Measurements from ENCODE around the gene LRMDA. TPM values are rescaled to one million over a fixed set of nuclear protein-coding genes. Genes with fewer than 3 reads are reported as not detected.
"Not testable (repeated sequence)": the region's sequence is repeated elsewhere in the genome, so short reads cannot be mapped to it uniquely, and the experiment has no call there.

Gene LRMDA
- total RNA-seq, 1 experiment from 2014 or later, result not detected

- Histone ChIP-seq H3K4me3 (ENCODE audit: insufficient read depth, low read depth, low read length) (no peak overlapping the region), H3K27me3 (ENCODE audit: control insufficient read depth, insufficient read depth, low read length) (no peaks in the 10 kb centered on the region), H3K36me3 (replicated peaks; ENCODE audit: control insufficient read depth, insufficient read depth, low read length) (no peaks in the 10 kb centered on the region)
- DNase-seq, result no peak
Measured at GRCh38 chr10:75754096-75754831, 322.8 kb downstream of the LRMDA start.

- Histone ChIP-seq H3K4me3 (ENCODE audit: insufficient read depth, low read depth, low read length) (no peak overlapping the region), H3K36me3 (replicated peaks; ENCODE audit: control insufficient read depth, insufficient read depth, low read length) (no peaks in the 10 kb centered on the region), H3K27me3 (ENCODE audit: control insufficient read depth, insufficient read depth, low read length) (no peaks in the 10 kb centered on the region)
- DNase-seq, result no peak
Measured at GRCh38 chr10:75755528-75755927, 324.1 kb downstream of the LRMDA start.

GRCh38 chr10:75761289-75761688 is 329.9 kb downstream of the LRMDA start:
- DNase-seq, result no peak
- Histone ChIP-seq H3K36me3 (replicated peaks; ENCODE audit: control insufficient read depth, insufficient read depth, low read length) (no peaks in the 10 kb centered on the region), H3K4me3 (ENCODE audit: insufficient read depth, low read depth, low read length) (no peak overlapping the region), H3K27me3 (ENCODE audit: control insufficient read depth, insufficient read depth, low read length) (no peaks in the 10 kb centered on the region)

GRCh38 chr10:75762431-75762802 is 331.0 kb downstream of the LRMDA start:
- Histone ChIP-seq H3K4me3 (ENCODE audit: insufficient read depth, low read depth, low read length) (no peak overlapping the region), H3K27me3 (ENCODE audit: control insufficient read depth, insufficient read depth, low read length) (no peaks in the 10 kb centered on the region), H3K36me3 (replicated peaks; ENCODE audit: control insufficient read depth, insufficient read depth, low read length) (no peaks in the 10 kb centered on the region)
- DNase-seq, result no peak

- DNase-seq, result no peak
- H3K4me3 ChIP-seq (ENCODE audit: insufficient read depth, low read depth, low read length), result no peak overlapping the region
Measured at GRCh38 chr10:75763652-75764051, 332.2 kb downstream of the LRMDA start.

GRCh38 chr10:75764974-75765788 is 333.8 kb downstream of the LRMDA start:
- no peak for DNase-seq
- Histone ChIP-seq H3K36me3 (replicated peaks; ENCODE audit: control insufficient read depth, insufficient read depth, low read length) (no peaks in the 10 kb centered on the region), H3K4me3 (ENCODE audit: insufficient read depth, low read depth, low read length) (no peak overlapping the region), H3K27me3 (ENCODE audit: control insufficient read depth, insufficient read depth, low read length) (no peaks in the 10 kb centered on the region)

More at GRCh38 chr10:75763652-75764051, 332.2 kb downstream of the LRMDA start:
- H3K27me3 ChIP-seq (ENCODE audit: control insufficient read depth, insufficient read depth, low read length), result no peaks in the 10 kb centered on the region
- no peaks in the 10 kb centered on the region for H3K36me3 ChIP-seq (replicated peaks; ENCODE audit: control insufficient read depth, insufficient read depth, low read length)

GRCh38 chr10:75765789-75766096 is 334.3 kb downstream of the LRMDA start:
- no peak for DNase-seq
- H3K4me3 ChIP-seq (ENCODE audit: insufficient read depth, low read depth, low read length), result no peak overlapping the region
- H3K36me3 ChIP-seq (replicated peaks; ENCODE audit: control insufficient read depth, insufficient read depth, low read length), result no peaks in the 10 kb centered on the region
- no peaks in the 10 kb centered on the region for H3K27me3 ChIP-seq (ENCODE audit: control insufficient read depth, insufficient read depth, low read length)

GRCh38 chr10:75766106-75766505 is 334.7 kb downstream of the LRMDA start:
- Histone ChIP-seq H3K4me3 (ENCODE audit: insufficient read depth, low read depth, low read length) (no peak overlapping the region), H3K27me3 (ENCODE audit: control insufficient read depth, insufficient read depth, low read length) (no peaks in the 10 kb centered on the region), H3K36me3 (replicated peaks; ENCODE audit: control insufficient read depth, insufficient read depth, low read length) (no peaks in the 10 kb centered on the region)
- DNase-seq, result no peak

GRCh38 chr10:75766752-75767151 is 335.3 kb downstream of the LRMDA start:
- not testable (repeated sequence) for DNase-seq; H3K27me3 ChIP-seq (ENCODE audit: control insufficient read depth, insufficient read depth, low read length); H3K36me3 ChIP-seq (replicated peaks; ENCODE audit: control insufficient read depth, insufficient read depth, low read length); H3K4me3 ChIP-seq (ENCODE audit: insufficient read depth, low read depth, low read length)

GRCh38 chr10:75770626-75771081 is 339.2 kb downstream of the LRMDA start:
- Histone ChIP-seq H3K36me3 (replicated peaks; ENCODE audit: control insufficient read depth, insufficient read depth, low read length) (no peaks in the 10 kb centered on the region), H3K4me3 (ENCODE audit: insufficient read depth, low read depth, low read length) (no peak overlapping the region), H3K27me3 (ENCODE audit: control insufficient read depth, insufficient read depth, low read length) (no peaks in the 10 kb centered on the region)
- no peak for DNase-seq

- H3K4me3 ChIP-seq (ENCODE audit: insufficient read depth, low read depth, low read length), result no peak overlapping the region
- H3K27me3 ChIP-seq (ENCODE audit: control insufficient read depth, insufficient read depth, low read length), result no peaks in the 10 kb centered on the region
- no peaks in the 10 kb centered on the region for H3K36me3 ChIP-seq (replicated peaks; ENCODE audit: control insufficient read depth, insufficient read depth, low read length)
- DNase-seq, result no peak
Measured at GRCh38 chr10:75771606-75772005, 340.2 kb downstream of the LRMDA start.

GRCh38 chr10:75772153-75772887 is 340.9 kb downstream of the LRMDA start:
- no peak overlapping the region for H3K4me3 ChIP-seq (ENCODE audit: insufficient read depth, low read depth, low read length)

GRCh38 chr10:75773231-75773780 is 341.9 kb downstream of the LRMDA start:
- Histone ChIP-seq H3K36me3 (replicated peaks; ENCODE audit: control insufficient read depth, insufficient read depth, low read length) (no peaks in the 10 kb centered on the region), H3K27me3 (ENCODE audit: control insufficient read depth, insufficient read depth, low read length) (no peaks in the 10 kb centered on the region), H3K4me3 (ENCODE audit: insufficient read depth, low read depth, low read length) (no peak overlapping the region)
- DNase-seq, result no peak

More at GRCh38 chr10:75772153-75772887, 340.9 kb downstream of the LRMDA start:
- DNase-seq, result no peak
- no peaks in the 10 kb centered on the region for H3K36me3 ChIP-seq (replicated peaks; ENCODE audit: control insufficient read depth, insufficient read depth, low read length)
- no peaks in the 10 kb centered on the region for H3K27me3 ChIP-seq (ENCODE audit: control insufficient read depth, insufficient read depth, low read length)

All from H7 (cell line).